Measurements from ENCODE around the gene MDK.

The MDK gene

DNA sequence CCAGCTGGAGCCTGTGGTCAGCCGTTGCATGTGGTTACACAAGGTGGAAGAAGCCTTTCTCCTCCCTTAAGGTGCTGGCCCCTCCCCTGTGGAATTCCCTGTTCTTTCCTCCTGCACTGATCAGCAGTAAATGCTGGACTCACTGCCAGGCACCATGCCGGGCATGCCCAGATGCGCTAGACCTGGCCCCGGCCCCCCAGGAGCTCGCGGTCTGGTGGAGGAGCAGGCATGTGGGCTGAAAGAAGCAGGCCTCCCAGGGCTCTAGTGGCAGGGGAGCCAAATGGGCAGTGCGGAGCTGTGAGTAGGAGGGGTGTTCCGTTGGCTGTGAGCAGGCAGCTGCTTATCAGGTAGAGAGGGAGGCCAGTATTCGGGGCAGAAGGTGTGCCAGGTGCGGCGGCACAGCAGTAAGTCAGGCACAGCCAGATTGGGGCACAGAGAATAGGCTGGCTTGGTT lies 24.0 kb upstream of the MDK start:
- TF ChIP-seq, protein P1, sequence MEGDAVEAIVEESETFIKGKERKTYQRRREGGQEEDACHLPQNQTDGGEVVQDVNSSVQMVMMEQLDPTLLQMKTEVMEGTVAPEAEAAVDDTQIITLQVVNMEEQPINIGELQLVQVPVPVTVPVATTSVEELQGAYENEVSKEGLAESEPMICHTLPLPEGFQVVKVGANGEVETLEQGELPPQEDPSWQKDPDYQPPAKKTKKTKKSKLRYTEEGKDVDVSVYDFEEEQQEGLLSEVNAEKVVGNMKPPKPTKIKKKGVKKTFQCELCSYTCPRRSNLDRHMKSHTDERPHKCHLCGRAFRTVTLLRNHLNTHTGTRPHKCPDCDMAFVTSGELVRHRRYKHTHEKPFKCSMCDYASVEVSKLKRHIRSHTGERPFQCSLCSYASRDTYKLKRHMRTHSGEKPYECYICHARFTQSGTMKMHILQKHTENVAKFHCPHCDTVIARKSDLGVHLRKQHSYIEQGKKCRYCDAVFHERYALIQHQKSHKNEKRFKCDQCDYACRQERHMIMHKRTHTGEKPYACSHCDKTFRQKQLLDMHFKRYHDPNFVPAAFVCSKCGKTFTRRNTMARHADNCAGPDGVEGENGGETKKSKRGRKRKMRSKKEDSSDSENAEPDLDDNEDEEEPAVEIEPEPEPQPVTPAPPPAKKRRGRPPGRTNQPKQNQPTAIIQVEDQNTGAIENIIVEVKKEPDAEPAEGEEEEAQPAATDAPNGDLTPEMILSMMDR (IDR thresholded peaks at IDR 0.05; ENCODE audit: low read depth, low read length, poor library complexity, severe bottlenecking), result no peak
- no peak for TF ChIP-seq EZH2phosphoT487 (IDR thresholded peaks at IDR 0.05; ENCODE audit: borderline replicate concordance, low read length)
- Histone ChIP-seq H3K4me3 (ENCODE audit: low read length) (no peak overlapping the region), H3K27ac (ENCODE audit: low read depth, low read length) (no peak overlapping the region), H3K9me3 (ENCODE audit: control insufficient read depth, insufficient read depth, low read length) (no peaks in the 10 kb centered on the region), H3K4me1 (ENCODE audit: control insufficient read depth, low read length) (peaks cover 20% of the 10 kb centered on the region), H3K9me2 (replicated peaks; ENCODE audit: control insufficient read depth, low read length) (no peaks in the 10 kb centered on the region), H3F3A (ENCODE audit: control insufficient read depth, insufficient read depth) (peaks cover 8% of the 10 kb centered on the region), H3K36me3 (ENCODE audit: control insufficient read depth, low read length) (no peaks in the 10 kb centered on the region), H4K20me1 (ENCODE audit: control insufficient read depth, insufficient read depth, low read depth, low read length) (0 out of 2 replicates have a peak, but pooled peaks cover 2% of the 10 kb centered on the region), H3K27me3 (ENCODE audit: control insufficient read depth, low read length) (no peaks in the 10 kb centered on the region), H3K4me2 (ENCODE audit: low read length) (no peak overlapping the region), H3K79me2 (ENCODE audit: control insufficient read depth, low read length) (peaks cover 60% of the 10 kb centered on the region)

DNA sequence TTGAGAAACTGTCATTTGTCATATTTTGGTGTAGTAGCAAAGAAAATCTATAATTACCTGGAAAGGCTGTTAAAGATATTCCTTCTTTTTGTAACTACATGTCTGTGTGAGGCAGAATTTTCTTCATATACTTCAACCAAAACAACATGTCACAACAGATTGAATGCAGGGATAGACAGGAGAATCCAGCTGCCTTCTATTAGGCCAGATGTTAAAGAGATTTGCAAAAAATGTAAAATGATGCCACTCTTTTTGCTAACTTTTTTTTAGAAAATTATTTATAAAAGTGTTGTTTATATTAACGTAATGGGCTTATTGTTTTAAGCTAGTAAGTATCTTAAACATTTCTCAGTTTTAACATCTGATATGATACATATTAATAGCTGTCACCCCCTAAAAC lies 21.5 kb upstream of the MDK start:
- no peak overlapping the region for H3K27ac ChIP-seq (ENCODE audit: low read depth, low read length)

DNA sequence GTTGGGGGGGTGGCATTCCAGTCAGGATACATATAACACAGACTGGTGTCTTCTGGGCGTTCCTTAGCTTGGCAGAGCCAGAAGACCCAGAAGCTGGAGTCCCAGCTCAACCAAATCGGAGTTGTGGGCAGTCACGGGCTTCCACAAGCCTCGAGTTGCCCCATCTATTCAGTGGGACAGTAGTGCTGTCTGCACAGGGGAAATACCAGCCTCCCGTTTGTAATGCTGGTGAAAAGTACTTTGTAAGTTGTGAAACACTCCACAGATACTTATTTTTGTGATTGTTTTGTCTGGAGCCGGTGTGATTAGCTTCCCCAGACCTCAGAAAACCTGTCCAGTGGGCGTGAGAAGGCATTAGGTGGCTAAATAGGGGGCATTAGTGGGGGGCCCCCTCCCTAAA lies 20.6 kb upstream of the MDK start:
- Histone ChIP-seq H3K27ac (ENCODE audit: low read depth, low read length) (peak overlapping the region; percentile 56), H3K79me2 (ENCODE audit: control insufficient read depth, low read length) (peaks cover 58% of the 10 kb centered on the region), H3K4me1 (ENCODE audit: control insufficient read depth, low read length) (peaks cover 26% of the 10 kb centered on the region), H3K9me2 (replicated peaks; ENCODE audit: control insufficient read depth, low read length) (no peaks in the 10 kb centered on the region), H3K9me3 (ENCODE audit: control insufficient read depth, insufficient read depth, low read length) (no peaks in the 10 kb centered on the region), H3K4me3 (ENCODE audit: low read length) (peak overlapping the region; percentile 75), H4K20me1 (ENCODE audit: control insufficient read depth, insufficient read depth, low read depth, low read length) (no peaks in the 10 kb centered on the region), H3K36me3 (ENCODE audit: control insufficient read depth, low read length) (peaks cover 3% of the 10 kb centered on the region; the same call in 1 of the 2 replicates), H3F3A (ENCODE audit: control insufficient read depth, insufficient read depth) (peaks cover 8% of the 10 kb centered on the region), H3K27me3 (ENCODE audit: control insufficient read depth, low read length) (no peaks in the 10 kb centered on the region), H3K4me2 (ENCODE audit: low read length) (peak overlapping the region; percentile 93)
- TF ChIP-seq EZH2phosphoT487 (IDR thresholded peaks at IDR 0.05; ENCODE audit: borderline replicate concordance, low read length), result no peak
- TF ChIP-seq, protein P1 (IDR thresholded peaks at IDR 0.05; ENCODE audit: low read depth, low read length, poor library complexity, severe bottlenecking), result no peak

More for the DNA sequence above, 21.5 kb upstream of the MDK start:
- Histone ChIP-seq H3K4me3 (ENCODE audit: low read length) (no peak overlapping the region), H3K9me2 (replicated peaks; ENCODE audit: control insufficient read depth, low read length) (no peaks in the 10 kb centered on the region), H4K20me1 (ENCODE audit: control insufficient read depth, insufficient read depth, low read depth, low read length) (no peaks in the 10 kb centered on the region), H3K36me3 (ENCODE audit: control insufficient read depth, low read length) (peaks cover 3% of the 10 kb centered on the region; the same call in 1 of the 2 replicates), H3F3A (ENCODE audit: control insufficient read depth, insufficient read depth) (peaks cover 8% of the 10 kb centered on the region), H3K4me2 (ENCODE audit: low read length) (no peak overlapping the region), H3K4me1 (ENCODE audit: control insufficient read depth, low read length) (peaks cover 26% of the 10 kb centered on the region), H3K79me2 (ENCODE audit: control insufficient read depth, low read length) (peaks cover 58% of the 10 kb centered on the region), H3K27me3 (ENCODE audit: control insufficient read depth, low read length) (no peaks in the 10 kb centered on the region), H3K9me3 (ENCODE audit: control insufficient read depth, insufficient read depth, low read length) (no peaks in the 10 kb centered on the region)
- TF ChIP-seq, protein P1 (IDR thresholded peaks at IDR 0.05; ENCODE audit: low read depth, low read length, poor library complexity, severe bottlenecking), result no peak
- no peak for TF ChIP-seq EZH2phosphoT487 (IDR thresholded peaks at IDR 0.05; ENCODE audit: borderline replicate concordance, low read length)
